ENCODE results near the gene SDHA. TPM values are rescaled to one million over a fixed set of nuclear protein-coding genes. Genes with fewer than 3 reads are reported as not detected.

The SDHA gene
- total RNA-seq, 1 donor from 2014 or later = 84.7 TPM

DNA sequence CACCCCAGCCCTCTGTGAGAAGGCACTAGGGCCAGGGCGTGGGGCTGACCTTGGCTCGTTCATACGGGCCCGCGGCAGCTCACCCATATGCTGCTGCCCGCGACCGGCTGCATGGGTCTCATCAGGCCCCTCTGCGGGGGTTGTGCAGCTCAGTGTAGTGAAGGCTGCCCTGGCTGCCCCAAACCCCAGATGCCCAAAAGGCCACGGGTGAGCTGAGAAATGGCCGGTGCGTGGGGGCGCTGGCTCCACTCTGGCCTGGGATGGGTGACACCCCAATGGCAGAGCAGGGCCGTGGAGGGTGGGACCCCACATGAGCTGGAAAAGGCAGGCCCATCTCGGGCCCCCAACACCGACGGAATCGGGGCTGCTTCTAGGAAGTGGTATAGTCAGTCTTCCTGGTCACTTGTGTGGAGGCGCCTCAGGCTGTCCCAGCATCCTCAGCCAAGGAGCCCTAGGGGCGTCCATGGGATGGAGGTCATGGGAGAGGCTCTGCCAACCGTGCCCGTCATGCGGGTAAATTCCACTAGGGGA lies 46.3 kb upstream of the SDHA start:
- no peaks in the 10 kb centered on the region for H3K36me3 ChIP-seq
- TF ChIP-seq POLR2AphosphoS5 (IDR thresholded peaks at IDR 0.05; ENCODE audit: insufficient read depth in 1 of 2, low read depth in 1 of 2) = no peak
- no peak for TF ChIP-seq POLR2A (IDR thresholded peaks at IDR 0.05)
- TF ChIP-seq, protein P1, sequence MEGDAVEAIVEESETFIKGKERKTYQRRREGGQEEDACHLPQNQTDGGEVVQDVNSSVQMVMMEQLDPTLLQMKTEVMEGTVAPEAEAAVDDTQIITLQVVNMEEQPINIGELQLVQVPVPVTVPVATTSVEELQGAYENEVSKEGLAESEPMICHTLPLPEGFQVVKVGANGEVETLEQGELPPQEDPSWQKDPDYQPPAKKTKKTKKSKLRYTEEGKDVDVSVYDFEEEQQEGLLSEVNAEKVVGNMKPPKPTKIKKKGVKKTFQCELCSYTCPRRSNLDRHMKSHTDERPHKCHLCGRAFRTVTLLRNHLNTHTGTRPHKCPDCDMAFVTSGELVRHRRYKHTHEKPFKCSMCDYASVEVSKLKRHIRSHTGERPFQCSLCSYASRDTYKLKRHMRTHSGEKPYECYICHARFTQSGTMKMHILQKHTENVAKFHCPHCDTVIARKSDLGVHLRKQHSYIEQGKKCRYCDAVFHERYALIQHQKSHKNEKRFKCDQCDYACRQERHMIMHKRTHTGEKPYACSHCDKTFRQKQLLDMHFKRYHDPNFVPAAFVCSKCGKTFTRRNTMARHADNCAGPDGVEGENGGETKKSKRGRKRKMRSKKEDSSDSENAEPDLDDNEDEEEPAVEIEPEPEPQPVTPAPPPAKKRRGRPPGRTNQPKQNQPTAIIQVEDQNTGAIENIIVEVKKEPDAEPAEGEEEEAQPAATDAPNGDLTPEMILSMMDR (IDR thresholded peaks at IDR 0.05) = no peak
- no peaks in the 10 kb centered on the region for H3K9me3 ChIP-seq
- H3K27ac ChIP-seq = no peak overlapping the region
- intact Hi-C loops (cut with DNase I) = no loop called here
- no peaks in the 10 kb centered on the region for H3K27me3 ChIP-seq
- no peak for DNase-seq (ENCODE audit: extremely low spot score in 2 of 2)
- no peak overlapping the region for H3K4me3 ChIP-seq
- H3K4me1 ChIP-seq = no peaks in the 10 kb centered on the region

DNA sequence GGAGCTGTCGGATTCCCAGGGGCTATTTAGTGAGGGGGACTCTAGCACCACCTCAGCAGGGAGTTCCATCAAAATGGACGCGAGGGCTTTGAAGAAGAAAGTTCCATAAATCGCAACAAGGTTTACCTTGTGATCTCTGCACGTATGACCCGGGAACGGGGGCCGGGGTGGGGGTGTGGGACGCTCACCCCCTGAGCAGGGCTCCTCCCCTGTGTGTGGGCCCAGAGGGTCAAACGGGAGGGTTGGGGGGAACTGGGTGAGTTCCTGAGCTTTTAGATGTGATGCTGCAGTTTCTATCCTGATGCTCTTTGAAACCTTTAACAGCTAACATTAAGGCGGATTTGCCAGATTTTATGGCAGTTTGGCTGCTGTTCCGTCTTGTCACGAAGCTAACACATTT lies 45.7 kb upstream of the SDHA start:
- TF ChIP-seq, protein P1 (IDR thresholded peaks at IDR 0.05) = no peak
- no peak for TF ChIP-seq POLR2A (IDR thresholded peaks at IDR 0.05)
- Histone ChIP-seq H3K4me1 (no peaks in the 10 kb centered on the region), H3K27me3 (no peaks in the 10 kb centered on the region), H3K27ac (no peak overlapping the region), H3K9me3 (no peaks in the 10 kb centered on the region), H3K4me3 (no peak overlapping the region), H3K36me3 (no peaks in the 10 kb centered on the region)
- intact Hi-C loops (cut with DNase I) = no loop called here
- DNase-seq (ENCODE audit: extremely low spot score in 2 of 2) = no peak

GRCh38 chr5:172841-173251 lies 45.3 kb upstream of the SDHA start:
- Histone ChIP-seq H3K9me3 (no peaks in the 10 kb centered on the region), H3K4me3 (no peak overlapping the region), H3K36me3 (no peaks in the 10 kb centered on the region), H3K27me3 (no peaks in the 10 kb centered on the region), H3K4me1 (no peaks in the 10 kb centered on the region), H3K27ac (no peak overlapping the region)
- TF ChIP-seq POLR2A (IDR thresholded peaks at IDR 0.05) (no peak), POLR2AphosphoS5 (IDR thresholded peaks at IDR 0.05; ENCODE audit: insufficient read depth in 1 of 2, low read depth in 1 of 2) (no peak)
- TF ChIP-seq, protein P1 (IDR thresholded peaks at IDR 0.05) = no peak
- DNase-seq (ENCODE audit: extremely low spot score in 2 of 2) = no peak
- intact Hi-C loops (cut with DNase I) = no loop called here

DNA sequence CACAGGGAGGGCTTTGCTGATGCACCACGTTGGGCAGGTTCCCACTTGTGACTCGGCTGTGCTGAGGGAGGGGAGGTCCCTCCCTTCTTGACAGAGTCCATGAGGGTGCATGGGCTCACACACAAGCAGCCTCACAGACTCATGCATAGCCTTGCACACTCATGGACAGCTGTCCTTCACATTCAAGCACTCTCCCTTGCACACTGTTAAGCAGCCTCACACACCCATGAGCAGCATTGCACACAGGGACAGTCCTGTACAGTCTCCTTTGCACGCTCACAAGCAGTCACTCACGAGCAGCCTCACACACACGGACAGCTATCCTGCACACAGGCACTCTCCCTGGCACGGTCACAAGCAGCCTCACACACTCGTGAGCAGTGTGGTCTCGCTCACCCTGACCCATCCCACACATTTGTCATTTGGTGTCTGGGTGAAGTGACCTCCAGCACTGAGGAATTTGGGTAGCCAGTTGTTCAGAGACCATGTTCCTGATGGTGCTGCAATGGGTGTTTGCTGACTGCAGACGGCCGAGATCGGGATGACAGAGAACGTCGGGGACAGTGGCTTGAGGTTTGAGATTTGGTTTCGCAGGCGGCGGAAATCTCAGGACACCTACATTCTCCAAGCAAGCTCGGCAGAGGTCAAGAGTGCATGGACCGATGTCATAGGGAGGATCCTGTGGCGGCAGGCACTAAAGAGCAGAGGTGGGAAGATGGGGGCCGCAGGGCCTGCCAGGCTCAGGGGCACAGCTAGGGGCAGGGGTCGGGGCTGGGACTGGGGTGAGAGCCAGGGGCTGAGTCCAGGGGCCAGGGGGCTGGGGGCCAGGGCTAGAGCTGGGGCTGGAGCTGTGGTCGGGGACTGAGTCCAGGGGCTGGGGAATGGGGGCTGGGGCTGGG lies 44.5 kb upstream of the SDHA start:
- no peaks in the 10 kb centered on the region for H3K9me3 ChIP-seq
- H3K4me1 ChIP-seq = no peaks in the 10 kb centered on the region
- no peak overlapping the region for H3K4me3 ChIP-seq
- H3K27ac ChIP-seq = no peak overlapping the region
- H3K27me3 ChIP-seq = no peaks in the 10 kb centered on the region
- intact Hi-C loops (cut with DNase I) = no loop called here
- no peak for DNase-seq (ENCODE audit: extremely low spot score in 2 of 2)
- H3K36me3 ChIP-seq = no peaks in the 10 kb centered on the region
- TF ChIP-seq POLR2AphosphoS5 (IDR thresholded peaks at IDR 0.05; ENCODE audit: insufficient read depth in 1 of 2, low read depth in 1 of 2) = no peak
- TF ChIP-seq POLR2A (IDR thresholded peaks at IDR 0.05) = no peak
- TF ChIP-seq, protein P1 (IDR thresholded peaks at IDR 0.05) = no peak

DNA sequence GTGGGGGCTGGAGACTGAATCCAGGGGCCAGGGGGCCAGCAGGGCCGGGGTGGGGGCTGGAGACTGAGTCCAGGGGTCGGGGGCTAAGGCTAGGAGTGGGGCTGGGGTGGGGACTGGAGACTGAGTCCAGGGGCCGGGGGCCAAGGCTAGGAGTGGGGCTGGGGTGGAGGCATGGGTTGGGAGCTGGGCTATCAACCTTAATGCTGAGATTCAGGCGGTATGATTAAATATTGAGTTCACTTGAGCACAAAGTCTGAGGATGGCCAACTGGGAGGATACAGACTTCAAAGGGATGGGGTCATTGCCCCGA lies 43.9 kb upstream of the SDHA start:
- Histone ChIP-seq H3K36me3 (no peaks in the 10 kb centered on the region), H3K4me3 (no peak overlapping the region), H3K9me3 (no peaks in the 10 kb centered on the region), H3K4me1 (no peaks in the 10 kb centered on the region), H3K27me3 (no peaks in the 10 kb centered on the region), H3K27ac (no peak overlapping the region)
- TF ChIP-seq, protein P1 (IDR thresholded peaks at IDR 0.05) = no peak
- no peak for TF ChIP-seq POLR2AphosphoS5 (IDR thresholded peaks at IDR 0.05; ENCODE audit: insufficient read depth in 1 of 2, low read depth in 1 of 2)
- TF ChIP-seq POLR2A (IDR thresholded peaks at IDR 0.05) = no peak
- intact Hi-C loops (cut with DNase I) = no loop called here
- DNase-seq (ENCODE audit: extremely low spot score in 2 of 2) = no peak
